Calu3 (cell line): ENCODE data around the gene CCDC144A. TPM values are rescaled to one million over a fixed set of nuclear protein-coding genes. Genes with fewer than 3 reads are reported as not detected.
"Not testable (repeated sequence)": the region's sequence is repeated elsewhere in the genome, so short reads cannot be mapped to it uniquely, and the experiment has no call there.

Source experiments
- BruUV-seq: library from RNA; stranded (reverse); fragments of 400-500 nt; replicated peaks from 2 replicates; lab custom pipeline; 2021; lab: Mats Ljungman, UMichigan
- CTCF ChIA-PET: fragments of 300-600 bp; sonication (Branson Sonifier 250); formaldehyde crosslinking; loops from one replicate; lab custom pipeline; 2022; ENCODE audit warnings: antibody characterized with exemption; lab: Charles Lee
- DNase-seq: peaks from one replicate; pipeline ENCODE4 v3.0.0; 2022
- H3K27ac Mint-ChIP-seq: one replicate; pipeline ENCODE4 v1.8.0; 2022; ENCODE audit warnings: mixed read lengths; ENCODE audit not compliant: unreplicated experiment
- H3K27me3 Mint-ChIP-seq: one replicate; pipeline ENCODE4 v1.8.0; 2022; ENCODE audit warnings: mixed read lengths; ENCODE audit not compliant: unreplicated experiment
- H3K36me3 Mint-ChIP-seq: one replicate; pipeline ENCODE4 v1.8.0; 2022; ENCODE audit warnings: mild to moderate bottlenecking, moderate library complexity, mixed read lengths; ENCODE audit not compliant: insufficient read depth, unreplicated experiment
- H3K4me1 Mint-ChIP-seq: one replicate; pipeline ENCODE4 v1.8.0; 2022; ENCODE audit warnings: mild to moderate bottlenecking, low read depth, mixed read lengths; ENCODE audit not compliant: unreplicated experiment
- H3K4me3 Mint-ChIP-seq: one replicate; pipeline ENCODE4 v1.8.0; 2022; ENCODE audit warnings: mild to moderate bottlenecking, low read depth, moderate library complexity, mixed read lengths; ENCODE audit not compliant: unreplicated experiment
- H3K9me3 Mint-ChIP-seq: one replicate; pipeline ENCODE4 v1.8.0; 2022; ENCODE audit warnings: low read depth, mixed read lengths; ENCODE audit not compliant: unreplicated experiment
- intact Hi-C: fragments of 100-400 bp; cut with micrococcal nuclease; formaldehyde crosslinking; loops from one replicate; pipeline ENCODE4 v1.10.0; 2022; ENCODE audit not compliant: unreplicated experiment
- total RNA-seq: library from RNA; stranded (reverse); gene quantifications from 2 replicates; pipeline ENCODE4 v1.2.3, GENCODE V29; 2022

Gene CCDC144A
- total RNA-seq, 1 experiment from 2014 or later: 16.8 TPM

DNA sequence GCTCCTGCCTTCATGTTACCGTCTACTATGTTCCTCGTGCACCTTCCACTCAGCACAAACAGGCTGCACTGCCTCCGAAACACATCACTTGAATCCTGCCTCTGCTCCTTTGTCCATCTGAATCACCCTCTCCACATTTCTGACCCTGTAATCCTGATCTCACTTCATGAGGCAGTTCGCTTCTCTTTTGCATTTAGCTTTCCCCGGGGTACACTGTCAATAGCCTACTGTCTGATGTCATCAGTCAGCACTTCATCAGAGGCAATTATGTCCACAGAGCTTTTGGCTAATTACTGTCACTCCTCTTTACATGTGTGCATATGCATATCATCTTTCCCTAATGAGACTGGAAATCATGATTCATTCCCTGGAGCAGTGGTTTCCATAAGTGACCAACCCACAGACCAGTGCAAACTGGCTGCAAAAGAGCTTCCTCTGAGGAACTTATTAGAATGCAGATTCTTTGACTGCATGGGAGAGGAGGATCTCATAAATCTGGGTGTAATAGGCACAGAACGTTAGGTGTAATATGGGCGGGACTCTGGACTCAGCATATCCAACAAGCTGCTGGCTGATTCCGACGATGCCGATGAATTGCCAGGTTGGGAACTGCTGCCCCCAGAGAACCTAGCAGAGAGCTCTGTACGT lies 99.0 kb downstream of the CCDC144A start:
- not testable (repeated sequence) for H3K4me3 Mint-ChIP-seq, H3K9me3 Mint-ChIP-seq

DNA sequence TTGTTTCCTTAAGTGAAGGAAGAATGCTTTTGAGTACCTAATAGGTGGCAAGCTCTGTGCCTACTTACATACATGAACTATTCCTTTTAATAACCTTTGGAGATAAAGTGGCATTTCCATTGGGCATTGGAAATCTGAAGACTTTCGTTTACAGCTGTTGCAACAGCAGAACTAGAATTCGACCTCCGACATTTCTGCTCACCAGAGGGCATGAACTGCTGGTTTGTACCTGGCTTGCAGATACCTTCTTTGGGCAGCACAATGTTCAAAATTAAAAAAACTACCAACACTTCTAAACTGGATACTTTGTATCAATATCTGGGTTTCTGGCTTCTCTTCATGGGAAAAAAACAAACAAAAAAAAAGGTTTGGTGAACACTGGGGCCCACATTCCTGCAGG lies 99.6 kb downstream of the CCDC144A start:
- H3K36me3 Mint-ChIP-seq, CTCF ChIA-PET: not testable (repeated sequence)

More for the DNA sequence above, 99.0 kb downstream of the CCDC144A start:
- BruUV-seq, H3K4me1 Mint-ChIP-seq, H3K27ac Mint-ChIP-seq, intact Hi-C loops, CTCF ChIA-PET, DNase-seq, H3K27me3 Mint-ChIP-seq, H3K36me3 Mint-ChIP-seq: not testable (repeated sequence)

GRCh38 chr17:16790313-16790871 lies 100.4 kb downstream of the CCDC144A start:
- intact Hi-C loops, H3K36me3 Mint-ChIP-seq, H3K27ac Mint-ChIP-seq, H3K9me3 Mint-ChIP-seq, BruUV-seq, H3K4me3 Mint-ChIP-seq, CTCF ChIA-PET, H3K27me3 Mint-ChIP-seq, DNase-seq: not testable (repeated sequence)
- H3K4me1 Mint-ChIP-seq: peaks cover 14% of the 10 kb centered on the region

More for the DNA sequence above, 99.6 kb downstream of the CCDC144A start:
- H3K27ac Mint-ChIP-seq, DNase-seq, H3K9me3 Mint-ChIP-seq, H3K27me3 Mint-ChIP-seq, intact Hi-C loops, H3K4me1 Mint-ChIP-seq, H3K4me3 Mint-ChIP-seq, BruUV-seq: not testable (repeated sequence)

DNA sequence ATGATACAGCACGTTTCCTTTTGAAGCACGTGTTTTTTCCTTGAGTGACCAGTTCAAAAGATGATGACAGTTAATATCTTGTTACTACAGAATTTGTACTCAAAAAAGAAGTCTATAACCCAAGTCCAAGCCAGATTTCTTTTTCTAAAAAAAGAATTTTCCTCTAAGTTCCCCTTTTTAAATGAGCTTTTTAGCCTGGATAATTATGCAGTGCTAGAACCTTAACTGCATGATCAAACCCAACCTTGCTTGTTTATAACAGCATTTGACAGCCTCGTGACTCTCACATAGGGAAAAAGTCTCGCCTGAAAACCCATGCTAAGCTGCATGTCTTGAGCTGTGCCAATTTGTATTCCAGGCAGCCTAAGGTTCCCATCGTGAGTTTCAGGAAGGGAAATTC lies 104.2 kb downstream of the CCDC144A start:
- H3K27me3 Mint-ChIP-seq, H3K9me3 Mint-ChIP-seq, CTCF ChIA-PET, DNase-seq, H3K27ac Mint-ChIP-seq, H3K4me3 Mint-ChIP-seq, BruUV-seq, intact Hi-C loops, H3K36me3 Mint-ChIP-seq: not testable (repeated sequence)
- peaks cover 14% of the 10 kb centered on the region for H3K4me1 Mint-ChIP-seq

GRCh38 chr17:16795894-16796293 lies 105.9 kb downstream of the CCDC144A start:
- peaks cover 14% of the 10 kb centered on the region for H3K4me1 Mint-ChIP-seq

GRCh38 chr17:16804851-16805250 lies 114.8 kb downstream of the CCDC144A start:
- intact Hi-C loops, H3K4me3 Mint-ChIP-seq, H3K27me3 Mint-ChIP-seq, H3K36me3 Mint-ChIP-seq, CTCF ChIA-PET, DNase-seq, H3K27ac Mint-ChIP-seq, H3K4me1 Mint-ChIP-seq, H3K9me3 Mint-ChIP-seq, BruUV-seq: not testable (repeated sequence)

More at GRCh38 chr17:16795894-16796293, 105.9 kb downstream of the CCDC144A start:
- DNase-seq, H3K27ac Mint-ChIP-seq, intact Hi-C loops, H3K36me3 Mint-ChIP-seq, H3K4me3 Mint-ChIP-seq, H3K9me3 Mint-ChIP-seq, BruUV-seq, H3K27me3 Mint-ChIP-seq, CTCF ChIA-PET: not testable (repeated sequence)

DNA sequence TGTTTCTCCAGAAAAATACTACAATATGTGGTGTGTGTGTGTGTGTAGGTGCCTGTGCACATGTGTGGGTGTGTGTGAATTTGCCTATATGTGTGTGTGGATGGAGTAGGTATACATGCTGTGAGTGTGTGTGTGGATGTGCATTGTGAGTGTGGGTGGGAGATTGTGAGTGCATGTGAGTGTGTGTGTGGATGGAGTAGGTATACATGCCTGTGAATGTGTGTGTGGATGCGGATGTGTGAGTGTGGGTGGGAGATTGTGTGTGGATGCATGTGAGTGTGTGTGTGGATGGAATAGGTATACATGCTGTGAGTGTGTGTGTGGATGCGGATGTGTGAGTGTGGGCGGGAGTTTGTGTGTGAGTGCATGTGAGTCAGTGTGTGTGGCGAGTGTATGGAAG lies 116.6 kb downstream of the CCDC144A start:
- H3K27ac Mint-ChIP-seq, H3K36me3 Mint-ChIP-seq, DNase-seq, H3K9me3 Mint-ChIP-seq, CTCF ChIA-PET, H3K4me1 Mint-ChIP-seq, H3K27me3 Mint-ChIP-seq, BruUV-seq, H3K4me3 Mint-ChIP-seq, intact Hi-C loops: not testable (repeated sequence)

DNA sequence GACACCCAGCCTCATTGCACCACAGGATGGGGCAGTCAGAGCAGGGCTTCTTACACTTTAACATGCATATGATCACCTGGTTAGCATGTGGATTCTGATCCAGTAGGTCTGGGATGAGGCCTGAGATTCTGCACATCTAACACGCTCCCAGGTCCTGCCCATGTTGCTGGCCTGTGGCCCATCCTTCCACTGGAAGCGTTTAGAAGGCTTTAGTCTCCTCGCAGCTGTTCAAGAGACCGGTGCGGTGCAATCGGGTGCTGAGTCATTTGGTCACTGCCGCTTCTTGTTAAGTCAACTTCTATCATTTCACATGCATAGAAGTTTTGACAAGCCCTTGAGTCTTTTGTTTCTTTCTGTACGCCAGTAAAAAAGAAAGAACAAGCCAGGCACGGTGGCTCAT lies 117.6 kb downstream of the CCDC144A start:
- CTCF ChIA-PET, H3K27ac Mint-ChIP-seq, BruUV-seq, H3K9me3 Mint-ChIP-seq, intact Hi-C loops, H3K4me1 Mint-ChIP-seq, H3K36me3 Mint-ChIP-seq, H3K27me3 Mint-ChIP-seq, H3K4me3 Mint-ChIP-seq, DNase-seq: not testable (repeated sequence)

- BruUV-seq, H3K4me1 Mint-ChIP-seq, intact Hi-C loops, H3K9me3 Mint-ChIP-seq, DNase-seq, H3K4me3 Mint-ChIP-seq, CTCF ChIA-PET, H3K36me3 Mint-ChIP-seq, H3K27ac Mint-ChIP-seq, H3K27me3 Mint-ChIP-seq: not testable (repeated sequence)
Observed at GRCh38 chr17:16810236-16810635, 120.2 kb downstream of the CCDC144A start.

GRCh38 chr17:16812126-16812525 lies 122.1 kb downstream of the CCDC144A start:
- peak; percentile 40 for DNase-seq
- H3K27ac Mint-ChIP-seq, intact Hi-C loops, H3K4me1 Mint-ChIP-seq, H3K9me3 Mint-ChIP-seq, H3K4me3 Mint-ChIP-seq, H3K27me3 Mint-ChIP-seq, CTCF ChIA-PET, BruUV-seq, H3K36me3 Mint-ChIP-seq: not testable (repeated sequence)
